Pulmonary artery endothelial cell (primary cell): ENCODE measurements around the gene ADPRHL1. TPM values are rescaled to one million over a fixed set of nuclear protein-coding genes. Genes with fewer than 3 reads are reported as not detected.

Experiments used
- DNase-seq: peaks from one replicate; pipeline ENCODE4 v3.0.0-alpha.2; 2011; ENCODE audit warnings: low read depth, low spot score
- total RNA-seq: library from RNA; depleted of rRNA; stranded (reverse); fragments of >200 nt; gene quantifications from 2 replicates; pipeline ENCODE4 v1.2.3, GENCODE V29; 2014

ADPRHL1 gene
- total RNA-seq, 1 donor from 2014 or later: 0.20 TPM

- DNase-seq: no peak
These were observed 19.8 kb downstream of the ADPRHL1 start for GRCh38 chr13:113433391-113433916.

- no peak for DNase-seq
These were observed 20.6 kb downstream of the ADPRHL1 start for GRCh38 chr13:113432506-113433270.

GRCh38 chr13:113431171-113431570 is 22.1 kb downstream of the ADPRHL1 start:
- DNase-seq: no peak

- no peak for DNase-seq
These were observed 22.7 kb downstream of the ADPRHL1 start for GRCh38 chr13:113430378-113431110.

GRCh38 chr13:113429608-113429985 is 23.7 kb downstream of the ADPRHL1 start:
- no peak for DNase-seq

GRCh38 chr13:113428871-113429607 is 24.2 kb downstream of the ADPRHL1 start:
- no peak for DNase-seq

GRCh38 chr13:113428469-113428865 is 24.8 kb downstream of the ADPRHL1 start:
- DNase-seq: no peak

GRCh38 chr13:113427562-113428468 is 25.5 kb downstream of the ADPRHL1 start:
- no peak for DNase-seq

- DNase-seq: no peak
These were observed 26.7 kb downstream of the ADPRHL1 start for GRCh38 chr13:113426591-113426986.

GRCh38 chr13:113425941-113426590 is 27.2 kb downstream of the ADPRHL1 start:
- no peak for DNase-seq

- no peak for DNase-seq
These were observed 29.6 kb downstream of the ADPRHL1 start for GRCh38 chr13:113423520-113424163.

- no peak for DNase-seq
These were observed 30.3 kb downstream of the ADPRHL1 start for GRCh38 chr13:113422807-113423519.

GRCh38 chr13:113421673-113422270 is 31.5 kb downstream of the ADPRHL1 start:
- DNase-seq: no peak

GRCh38 chr13:113420833-113421600 is 32.3 kb downstream of the ADPRHL1 start:
- DNase-seq: no peak

GRCh38 chr13:113420232-113420631 is 33.1 kb downstream of the ADPRHL1 start:
- DNase-seq: no peak

- DNase-seq: no peak
These were observed 33.6 kb downstream of the ADPRHL1 start for GRCh38 chr13:113419531-113420193.

GRCh38 chr13:113418722-113419049 is 34.6 kb downstream of the ADPRHL1 start:
- DNase-seq: no peak
